SK-N-SH treated with all-trans-retinoic acid at 6 μM for 48 hours (cell line): ENCODE results near the gene CGRRF1.

Experiments used
- ATAC-seq: fragments of 200-7000 bp; cut with Tn5 transposase; 3 replicates; pipeline ENCODE4 v1.9.1; 2020; ENCODE audit warnings: mild to moderate bottlenecking, moderate library complexity
- BACH2 ChIP-seq: fragments of 250-450 bp; sonication (Bioruptor Pico); IDR thresholded peaks from 2 replicates; pipeline ENCODE4 v1.9.0; 2021; ENCODE audit warnings: mild to moderate bottlenecking, borderline replicate concordance
- CREB5 ChIP-seq: fragments of 250-450 bp; sonication (Bioruptor Pico); IDR thresholded peaks from 2 replicates; pipeline ENCODE4 v1.5.1; 2020; ENCODE audit warnings: low read depth, mild to moderate bottlenecking, moderate library complexity
- CSDC2 ChIP-seq: fragments of 250-450 bp; sonication (Bioruptor Pico); IDR thresholded peaks from 2 replicates; pipeline ENCODE4 v1.5.0; 2020; ENCODE audit warnings: mild to moderate bottlenecking, moderate library complexity
- CSRNP3 ChIP-seq: fragments of 250-450 bp; sonication (Bioruptor Pico); IDR thresholded peaks from 2 replicates; pipeline ENCODE4 v1.5.1; 2021; ENCODE audit warnings: mild to moderate bottlenecking, moderate library complexity
- ESRRG ChIP-seq: fragments of 250-450 bp; sonication (Bioruptor Pico); IDR thresholded peaks from 2 replicates; pipeline ENCODE4 v1.6.1; 2021; ENCODE audit warnings: mild to moderate bottlenecking
- GLIS3 ChIP-seq: fragments of 250-450 bp; sonication (Bioruptor Pico); IDR thresholded peaks from 2 replicates; pipeline ENCODE4 v1.5.0; 2020; ENCODE audit warnings: mild to moderate bottlenecking, moderate library complexity
- ISL1 ChIP-seq: fragments of 250-450 bp; sonication (Bioruptor Pico); IDR thresholded peaks from 2 replicates; pipeline ENCODE4 v2.1.2; 2022; ENCODE audit warnings: mild to moderate bottlenecking, moderate library complexity
- OSR1 ChIP-seq: fragments of 250-450 bp; sonication (Bioruptor Pico); IDR thresholded peaks from 2 replicates; pipeline ENCODE4 v1.8.0; 2022; ENCODE audit warnings: moderate library complexity, mild to moderate bottlenecking, inconsistent platforms
- PATZ1 ChIP-seq: fragments of 250-450 bp; sonication (Bioruptor Pico); IDR thresholded peaks from 2 replicates; pipeline ENCODE4 v1.8.0; 2020; ENCODE audit warnings: mild to moderate bottlenecking, moderate library complexity, borderline replicate concordance
- PPARA ChIP-seq: fragments of 250-450 bp; sonication (Bioruptor Pico); IDR thresholded peaks from 2 replicates; pipeline ENCODE4 v1.5.0; 2020; ENCODE audit warnings: mild to moderate bottlenecking, borderline replicate concordance
- RARB ChIP-seq: fragments of 250-450 bp; sonication (Bioruptor Pico); IDR thresholded peaks from 2 replicates; pipeline ENCODE4 v1.8.0; 2021; ENCODE audit warnings: mild to moderate bottlenecking, moderate library complexity
- SNAI2 ChIP-seq: fragments of 250-450 bp; sonication (Bioruptor Pico); IDR thresholded peaks from 2 replicates; pipeline ENCODE4 v1.5.0; 2020; ENCODE audit warnings: mild to moderate bottlenecking, moderate library complexity
- TCF4 ChIP-seq: fragments of 250-450 bp; sonication (Bioruptor Pico); IDR thresholded peaks from 2 replicates; pipeline ENCODE4 v1.8.0; 2021; ENCODE audit warnings: mild to moderate bottlenecking, moderate library complexity, borderline replicate concordance
- TOX ChIP-seq: fragments of 250-450 bp; sonication (Bioruptor Pico); IDR thresholded peaks from 2 replicates; pipeline ENCODE4 v1.8.0; 2021; ENCODE audit warnings: mild to moderate bottlenecking, moderate library complexity, borderline replicate concordance
- ZFP3 ChIP-seq: fragments of 250-450 bp; sonication (Bioruptor Pico); IDR thresholded peaks from 2 replicates; pipeline ENCODE4 v1.5.0; 2020; ENCODE audit warnings: mild to moderate bottlenecking, moderate library complexity
- ZFP30 ChIP-seq: fragments of 450-650 bp; formaldehyde crosslinking; IDR thresholded peaks from 2 replicates; pipeline ENCODE4 v1.5.0; 2022; ENCODE audit warnings: mild to moderate bottlenecking, moderate library complexity
- ZNF565 ChIP-seq: fragments of 450-650 bp; formaldehyde crosslinking; conservative IDR thresholded peaks from 2 replicates; pipeline ENCODE4 v1.5.0; 2020; ENCODE audit warnings: low read depth, mild to moderate bottlenecking, moderate library complexity
- ZNF70 ChIP-seq: fragments of 450-650 bp; formaldehyde crosslinking; IDR thresholded peaks from 2 replicates; pipeline ENCODE4 v1.5.0; 2020; ENCODE audit warnings: mild to moderate bottlenecking, moderate library complexity
- ZNF8 ChIP-seq: fragments of 450-650 bp; formaldehyde crosslinking; IDR thresholded peaks from 2 replicates; pipeline ENCODE4 v1.5.0; 2020; ENCODE audit warnings: mild to moderate bottlenecking, moderate library complexity
- TF ChIP-seq, protein P1 (sequence below): fragments of 250-450 bp; sonication (Bioruptor Pico); IDR thresholded peaks from 2 replicates; pipeline ENCODE4 v1.5.0; 2020; ENCODE audit warnings: mild to moderate bottlenecking, moderate library complexity

CGRRF1 gene

GRCh38 chr14:54501480-54501879 is 8.2 kb upstream of the CGRRF1 start:
- ATAC-seq: no peak
- TF ChIP-seq ZFP30 (CRISPR knock-in tag): no peak
- no peak for TF ChIP-seq SNAI2 (CRISPR knock-in tag)
- no peak for TF ChIP-seq CSDC2 (CRISPR knock-in tag)
- TF ChIP-seq GLIS3 (CRISPR knock-in tag): no peak
- no peak for TF ChIP-seq ZNF70
- no peak for TF ChIP-seq PATZ1 (CRISPR knock-in tag)
- TF ChIP-seq CREB5 (CRISPR knock-in tag): no peak
- no peak for TF ChIP-seq ZFP3 (CRISPR knock-in tag)

DNA sequence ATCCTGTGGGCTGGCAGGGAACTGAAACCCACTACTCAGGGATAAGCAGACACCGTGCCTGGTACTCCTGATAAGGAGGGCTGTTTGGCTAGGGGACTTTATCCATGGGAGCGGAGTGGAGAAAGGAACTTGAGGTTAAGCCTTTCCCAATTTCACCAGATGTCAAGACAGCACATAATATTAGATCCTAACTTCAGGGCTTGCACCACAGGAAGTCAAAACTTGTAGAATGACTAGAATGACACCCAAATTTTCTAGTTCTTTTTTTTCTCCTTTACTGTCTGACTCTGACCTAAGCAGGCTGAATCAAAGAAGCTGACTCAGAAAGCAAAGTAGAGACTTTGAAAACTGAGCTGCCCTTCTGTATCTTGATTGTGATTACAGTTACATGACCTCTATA is 7.1 kb upstream of the CGRRF1 start:
- no peak for ATAC-seq
- no peak for TF ChIP-seq CREB5 (CRISPR knock-in tag)

DNA sequence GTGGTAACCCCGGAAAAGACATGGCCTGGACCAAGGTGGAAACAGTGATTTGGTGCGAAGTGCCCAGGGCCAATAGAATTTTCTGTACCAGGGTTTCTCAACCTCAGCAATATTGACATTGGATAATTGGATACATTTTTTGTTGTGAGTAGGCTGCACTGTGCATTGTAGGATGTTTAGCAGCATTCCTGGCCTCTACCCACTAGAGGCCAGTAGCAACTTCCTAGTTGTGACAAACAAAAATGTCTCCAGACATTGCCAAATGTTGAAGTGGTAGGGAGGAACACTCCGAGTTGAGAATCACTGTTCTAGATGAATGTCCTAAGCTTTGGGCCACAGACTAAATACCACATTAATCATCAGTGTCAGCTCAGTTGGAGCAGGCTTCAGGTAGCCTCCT is 6.2 kb upstream of the CGRRF1 start:
- ATAC-seq: peak; percentile 92
- no peak for TF ChIP-seq RARB
- TF ChIP-seq ZNF8 (CRISPR knock-in tag): no peak

- TF ChIP-seq CSDC2 (CRISPR knock-in tag): no peak
- TF ChIP-seq ZFP30 (CRISPR knock-in tag): no peak
- no peak for TF ChIP-seq RARB
- TF ChIP-seq PATZ1 (CRISPR knock-in tag): no peak
- TF ChIP-seq BACH2 (CRISPR knock-in tag): no peak
- ATAC-seq: no peak
Measured at GRCh38 chr14:54512393-54512792, 2.7 kb downstream of the CGRRF1 start.

GRCh38 chr14:54515670-54516069 is 6.0 kb downstream of the CGRRF1 start:
- TF ChIP-seq OSR1 (CRISPR knock-in tag) (no peak), ZFP3 (CRISPR knock-in tag) (no peak), BACH2 (CRISPR knock-in tag) (no peak), CSDC2 (CRISPR knock-in tag) (no peak), ESRRG (CRISPR knock-in tag) (no peak), CSRNP3 (no peak), TCF4 (CRISPR knock-in tag) (no peak), CREB5 (CRISPR knock-in tag) (no peak), PATZ1 (CRISPR knock-in tag) (no peak), PPARA (no peak), ZNF565 (CRISPR knock-in tag) (no peak), TOX (CRISPR knock-in tag) (no peak), SNAI2 (CRISPR knock-in tag) (no peak), ZNF8 (CRISPR knock-in tag) (no peak), GLIS3 (CRISPR knock-in tag) (no peak), ISL1 (CRISPR knock-in tag) (no peak)
- TF ChIP-seq, protein P1, sequence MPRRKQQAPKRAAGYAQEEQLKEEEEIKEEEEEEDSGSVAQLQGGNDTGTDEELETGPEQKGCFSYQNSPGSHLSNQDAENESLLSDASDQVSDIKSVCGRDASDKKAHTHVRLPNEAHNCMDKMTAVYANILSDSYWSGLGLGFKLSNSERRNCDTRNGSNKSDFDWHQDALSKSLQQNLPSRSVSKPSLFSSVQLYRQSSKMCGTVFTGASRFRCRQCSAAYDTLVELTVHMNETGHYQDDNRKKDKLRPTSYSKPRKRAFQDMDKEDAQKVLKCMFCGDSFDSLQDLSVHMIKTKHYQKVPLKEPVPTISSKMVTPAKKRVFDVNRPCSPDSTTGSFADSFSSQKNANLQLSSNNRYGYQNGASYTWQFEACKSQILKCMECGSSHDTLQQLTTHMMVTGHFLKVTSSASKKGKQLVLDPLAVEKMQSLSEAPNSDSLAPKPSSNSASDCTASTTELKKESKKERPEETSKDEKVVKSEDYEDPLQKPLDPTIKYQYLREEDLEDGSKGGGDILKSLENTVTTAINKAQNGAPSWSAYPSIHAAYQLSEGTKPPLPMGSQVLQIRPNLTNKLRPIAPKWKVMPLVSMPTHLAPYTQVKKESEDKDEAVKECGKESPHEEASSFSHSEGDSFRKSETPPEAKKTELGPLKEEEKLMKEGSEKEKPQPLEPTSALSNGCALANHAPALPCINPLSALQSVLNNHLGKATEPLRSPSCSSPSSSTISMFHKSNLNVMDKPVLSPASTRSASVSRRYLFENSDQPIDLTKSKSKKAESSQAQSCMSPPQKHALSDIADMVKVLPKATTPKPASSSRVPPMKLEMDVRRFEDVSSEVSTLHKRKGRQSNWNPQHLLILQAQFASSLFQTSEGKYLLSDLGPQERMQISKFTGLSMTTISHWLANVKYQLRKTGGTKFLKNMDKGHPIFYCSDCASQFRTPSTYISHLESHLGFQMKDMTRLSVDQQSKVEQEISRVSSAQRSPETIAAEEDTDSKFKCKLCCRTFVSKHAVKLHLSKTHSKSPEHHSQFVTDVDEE (CRISPR knock-in tag): no peak
- no peak for ATAC-seq
